Nephron progenitor cell (in vitro differentiated cells): Measurements from ENCODE around the gene FPR3.
"Not testable (repeated sequence)": the region's sequence is repeated elsewhere in the genome, so short reads cannot be mapped to it uniquely, and the experiment has no call there.

Experiments used
- DNase-seq: peaks from one replicate; pipeline ENCODE4 v3.0.0; 2021
- H3K27ac Mint-ChIP-seq: 2 replicates; pipeline ENCODE4 v1.8.0; 2021; ENCODE audit warnings: mild to moderate bottlenecking, moderate library complexity, mixed read lengths
- H3K27me3 Mint-ChIP-seq: 2 replicates; pipeline ENCODE4 v1.8.0; 2021; ENCODE audit warnings: mild to moderate bottlenecking, low read depth, mixed read lengths; ENCODE audit not compliant: poor library complexity
- H3K36me3 Mint-ChIP-seq: 2 replicates; pipeline ENCODE4 v1.8.0; 2021; ENCODE audit warnings: low read depth, mixed read lengths
- H3K4me1 Mint-ChIP-seq: 2 replicates; pipeline ENCODE4 v1.8.0; 2021; ENCODE audit warnings: mixed read lengths
- H3K4me3 Mint-ChIP-seq: 2 replicates; pipeline ENCODE4 v1.8.0; 2021; ENCODE audit warnings: mild to moderate bottlenecking, moderate library complexity, mixed read lengths
- H3K9me3 Mint-ChIP-seq: 2 replicates; pipeline ENCODE4 v1.8.0; 2021; ENCODE audit warnings: mild to moderate bottlenecking, moderate library complexity, mixed read lengths
- TF ChIP-seq, protein P1 (sequence below): fragments of 200-600 bp; sonication (generic); IDR thresholded peaks from 2 replicates; pipeline ENCODE4 v1.5.0; 2021; ENCODE audit warnings: antibody characterized with exemption

Gene FPR3

GRCh38 chr19:51771376-51772130 lies 23.4 kb upstream of the FPR3 start:
- H3K4me3 Mint-ChIP-seq = no peak overlapping the region
- H3K36me3 Mint-ChIP-seq = no peaks in the 10 kb centered on the region
- H3K9me3 Mint-ChIP-seq = peaks cover 19% of the 10 kb centered on the region
- DNase-seq = no peak
- peaks cover 6% of the 10 kb centered on the region for H3K27me3 Mint-ChIP-seq
- no peak overlapping the region for H3K27ac Mint-ChIP-seq
- no peaks in the 10 kb centered on the region for H3K4me1 Mint-ChIP-seq
- TF ChIP-seq, protein P1, sequence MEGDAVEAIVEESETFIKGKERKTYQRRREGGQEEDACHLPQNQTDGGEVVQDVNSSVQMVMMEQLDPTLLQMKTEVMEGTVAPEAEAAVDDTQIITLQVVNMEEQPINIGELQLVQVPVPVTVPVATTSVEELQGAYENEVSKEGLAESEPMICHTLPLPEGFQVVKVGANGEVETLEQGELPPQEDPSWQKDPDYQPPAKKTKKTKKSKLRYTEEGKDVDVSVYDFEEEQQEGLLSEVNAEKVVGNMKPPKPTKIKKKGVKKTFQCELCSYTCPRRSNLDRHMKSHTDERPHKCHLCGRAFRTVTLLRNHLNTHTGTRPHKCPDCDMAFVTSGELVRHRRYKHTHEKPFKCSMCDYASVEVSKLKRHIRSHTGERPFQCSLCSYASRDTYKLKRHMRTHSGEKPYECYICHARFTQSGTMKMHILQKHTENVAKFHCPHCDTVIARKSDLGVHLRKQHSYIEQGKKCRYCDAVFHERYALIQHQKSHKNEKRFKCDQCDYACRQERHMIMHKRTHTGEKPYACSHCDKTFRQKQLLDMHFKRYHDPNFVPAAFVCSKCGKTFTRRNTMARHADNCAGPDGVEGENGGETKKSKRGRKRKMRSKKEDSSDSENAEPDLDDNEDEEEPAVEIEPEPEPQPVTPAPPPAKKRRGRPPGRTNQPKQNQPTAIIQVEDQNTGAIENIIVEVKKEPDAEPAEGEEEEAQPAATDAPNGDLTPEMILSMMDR = no peak

DNA sequence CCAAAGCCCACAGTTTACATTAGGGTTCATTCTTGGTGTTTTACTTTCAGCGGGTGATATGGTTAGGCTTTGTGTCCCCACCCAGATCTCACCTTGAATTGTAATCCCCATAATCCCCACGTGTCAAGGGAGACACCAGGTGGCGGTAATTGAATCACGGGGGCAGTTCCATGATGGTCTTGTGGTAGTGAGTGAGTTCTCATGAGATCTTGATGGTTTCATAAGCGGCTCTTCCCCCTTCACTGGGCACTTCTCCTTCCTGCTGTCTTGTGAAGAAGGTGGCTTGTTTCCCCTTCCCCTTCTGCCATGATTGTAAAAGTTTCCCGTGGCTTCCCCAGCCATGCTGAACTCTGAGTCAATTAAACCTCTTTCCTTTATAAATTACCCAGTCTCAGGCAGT lies 22.0 kb upstream of the FPR3 start:
- Mint-ChIP-seq H3K27ac (no peak overlapping the region), H3K36me3 (no peaks in the 10 kb centered on the region), H3K27me3 (peaks cover 8% of the 10 kb centered on the region), H3K4me3 (no peak overlapping the region), H3K4me1 (no peaks in the 10 kb centered on the region), H3K9me3 (peaks cover 19% of the 10 kb centered on the region)
- no peak for DNase-seq
- TF ChIP-seq, protein P1 = no peak

DNA sequence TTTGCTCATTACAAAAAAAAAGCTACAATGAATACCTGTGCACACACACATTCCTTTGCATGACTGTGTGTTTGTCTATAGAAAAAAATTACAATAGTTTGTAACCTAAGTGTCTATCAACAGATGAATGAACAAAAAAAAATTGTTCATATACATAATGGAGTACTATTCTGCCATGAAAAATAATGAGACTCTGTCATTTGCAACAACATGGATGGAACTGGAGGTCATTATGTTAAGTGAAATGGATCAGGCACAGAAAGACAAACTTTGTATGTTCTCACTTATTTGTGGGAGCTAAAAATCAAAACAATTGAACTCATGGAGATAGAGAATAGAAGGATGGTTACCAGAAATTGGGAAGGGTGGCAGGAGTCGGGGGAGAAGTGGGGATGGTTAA lies 18.4 kb upstream of the FPR3 start:
- Mint-ChIP-seq H3K9me3 (peaks cover 11% of the 10 kb centered on the region), H3K27me3 (peaks cover 14% of the 10 kb centered on the region)
- not testable (repeated sequence) for H3K4me3 Mint-ChIP-seq

GRCh38 chr19:51777570-51778462 lies 17.1 kb upstream of the FPR3 start:
- DNase-seq = peak; percentile 55
- TF ChIP-seq, protein P1 = peak; percentile 61
- Mint-ChIP-seq H3K36me3 (no peaks in the 10 kb centered on the region), H3K27ac (no peak overlapping the region), H3K9me3 (peaks cover 10% of the 10 kb centered on the region), H3K27me3 (peaks cover 11% of the 10 kb centered on the region), H3K4me3 (no peak overlapping the region), H3K4me1 (no peaks in the 10 kb centered on the region)

More for the DNA sequence above, 18.4 kb upstream of the FPR3 start:
- not testable (repeated sequence) for DNase-seq, H3K36me3 Mint-ChIP-seq, H3K4me1 Mint-ChIP-seq, H3K27ac Mint-ChIP-seq

GRCh38 chr19:51779181-51779580 lies 15.8 kb upstream of the FPR3 start:
- H3K4me3 Mint-ChIP-seq = no peak overlapping the region
- TF ChIP-seq, protein P1 = no peak
- peaks cover 11% of the 10 kb centered on the region for H3K27me3 Mint-ChIP-seq
- DNase-seq = no peak
- H3K9me3 Mint-ChIP-seq = peaks cover 6% of the 10 kb centered on the region
- H3K27ac Mint-ChIP-seq = no peak overlapping the region
- no peaks in the 10 kb centered on the region for H3K4me1 Mint-ChIP-seq
- no peaks in the 10 kb centered on the region for H3K36me3 Mint-ChIP-seq

DNA sequence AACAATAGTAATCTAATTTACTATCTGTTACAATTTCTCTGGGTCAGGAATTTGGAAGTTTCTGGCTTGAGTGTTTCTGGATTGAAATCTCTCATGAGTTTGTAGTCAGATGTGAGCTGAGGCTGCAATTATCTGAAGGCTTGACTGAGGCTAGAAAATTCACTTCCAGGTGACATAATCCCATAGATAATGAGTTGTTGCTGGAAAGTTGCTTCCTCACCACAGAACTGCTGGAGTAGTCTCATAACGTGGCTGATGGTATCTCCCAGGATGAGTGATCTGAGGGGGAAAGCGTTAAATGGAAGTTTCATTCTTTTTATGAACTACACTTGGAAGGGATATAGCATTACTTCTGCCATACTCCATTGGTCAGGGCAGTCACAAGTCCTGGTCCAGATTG lies 15.3 kb upstream of the FPR3 start:
- TF ChIP-seq, protein P1 = no peak
- Mint-ChIP-seq H3K27me3 (peaks cover 11% of the 10 kb centered on the region), H3K9me3 (peaks cover 6% of the 10 kb centered on the region), H3K36me3 (no peaks in the 10 kb centered on the region), H3K4me1 (no peaks in the 10 kb centered on the region), H3K4me3 (no peak overlapping the region), H3K27ac (no peak overlapping the region)
- no peak for DNase-seq
